HEK293 (cell line): ENCODE measurements around the gene ZNF816.

Experiments used
- GLIS2 ChIP-seq: fragments of 450-650 bp; formaldehyde crosslinking; IDR thresholded peaks from 2 replicates; pipeline ENCODE4 v1.5.1; 2016; ENCODE audit warnings: missing biosample characterization, missing genetic modification characterization
- KLF9 ChIP-seq: fragments of 450-650 bp; formaldehyde crosslinking; IDR thresholded peaks from 2 replicates; pipeline ENCODE4 v1.5.1; 2016; ENCODE audit warnings: missing biosample characterization, missing genetic modification characterization, low read depth
- OSR2 ChIP-seq: fragments of 450-650 bp; formaldehyde crosslinking; IDR thresholded peaks from 2 replicates; pipeline ENCODE4 v1.5.1; 2016; ENCODE audit warnings: missing biosample characterization, missing genetic modification characterization
- RBAK ChIP-seq: fragments of 450-650 bp; formaldehyde crosslinking; IDR thresholded peaks from 2 replicates; pipeline ENCODE4 v1.5.1; 2016; ENCODE audit warnings: missing biosample characterization, missing genetic modification characterization
- REPIN1 ChIP-seq: fragments of 450-650 bp; formaldehyde crosslinking; IDR thresholded peaks from 2 replicates; pipeline ENCODE4 v1.5.1; 2017; ENCODE audit warnings: missing biosample characterization, missing genetic modification characterization, low read depth
- WT1 ChIP-seq: fragments of 450-650 bp; formaldehyde crosslinking; IDR thresholded peaks from 2 replicates; pipeline ENCODE4 v1.5.1; 2016; ENCODE audit warnings: missing biosample characterization, missing genetic modification characterization
- ZFP41 ChIP-seq: fragments of 450-650 bp; formaldehyde crosslinking; IDR thresholded peaks from 2 replicates; pipeline ENCODE4 v1.5.1; 2016; ENCODE audit warnings: missing biosample characterization, missing genetic modification characterization, borderline replicate concordance
- ZNF10 ChIP-seq: fragments of 450-650 bp; formaldehyde crosslinking; IDR thresholded peaks from 2 replicates; pipeline ENCODE4 v1.5.1; 2017; ENCODE audit warnings: missing biosample characterization, missing genetic modification characterization
- ZNF112 ChIP-seq: fragments of 450-650 bp; formaldehyde crosslinking; IDR thresholded peaks from 2 replicates; pipeline ENCODE4 v1.5.0; 2017; ENCODE audit warnings: missing biosample characterization, missing genetic modification characterization
- ZNF132 ChIP-seq: fragments of 450-650 bp; formaldehyde crosslinking; IDR thresholded peaks from 2 replicates; pipeline ENCODE4 v1.5.1; 2017; ENCODE audit warnings: missing biosample characterization, missing genetic modification characterization, borderline replicate concordance
- ZNF138 ChIP-seq: fragments of 450-650 bp; formaldehyde crosslinking; IDR thresholded peaks from 2 replicates; pipeline ENCODE4 v1.5.1; 2016; ENCODE audit warnings: missing biosample characterization, missing genetic modification characterization, borderline replicate concordance
- ZNF169 ChIP-seq: fragments of 450-650 bp; formaldehyde crosslinking; IDR thresholded peaks from 2 replicates; pipeline ENCODE4 v1.5.1; 2016; ENCODE audit warnings: missing biosample characterization, missing genetic modification characterization
- ZNF184 ChIP-seq: fragments of 450-650 bp; IDR thresholded peaks from 2 replicates; pipeline ENCODE4 v1.5.1; 2018; ENCODE audit warnings: missing biosample characterization, mild to moderate bottlenecking, missing genetic modification characterization
- ZNF19 ChIP-seq: fragments of 450-650 bp; formaldehyde crosslinking; IDR thresholded peaks from 2 replicates; pipeline ENCODE4; 2016; ENCODE audit warnings: missing biosample characterization, missing genetic modification characterization, low read depth
- ZNF350 ChIP-seq: fragments of 450-650 bp; formaldehyde crosslinking; IDR thresholded peaks from 2 replicates; pipeline ENCODE4 v1.5.0; 2017; ENCODE audit warnings: missing biosample characterization, mild to moderate bottlenecking, missing genetic modification characterization
- ZNF366 ChIP-seq: fragments of 450-650 bp; formaldehyde crosslinking; conservative IDR thresholded peaks from 2 replicates; pipeline ENCODE4 v1.5.1; 2016; ENCODE audit warnings: missing biosample characterization, missing genetic modification characterization
- ZNF426 ChIP-seq: fragments of 450-650 bp; formaldehyde crosslinking; IDR thresholded peaks from 2 replicates; pipeline ENCODE4 v1.5.1; 2017; ENCODE audit warnings: missing biosample characterization, missing genetic modification characterization, mild to moderate bottlenecking, inconsistent platforms, moderate library complexity
- ZNF473 ChIP-seq: fragments of 450-650 bp; formaldehyde crosslinking; IDR thresholded peaks from 2 replicates; pipeline ENCODE4 v1.5.1; 2017; ENCODE audit warnings: missing biosample characterization, missing genetic modification characterization
- ZNF518A ChIP-seq: fragments of 450-650 bp; formaldehyde crosslinking; conservative IDR thresholded peaks from 2 replicates; pipeline ENCODE4 v1.5.1; 2016; ENCODE audit warnings: low read depth, missing biosample characterization, missing genetic modification characterization
- ZNF529 ChIP-seq: fragments of 450-650 bp; formaldehyde crosslinking; IDR thresholded peaks from 2 replicates; pipeline ENCODE4 v1.5.1; 2017; ENCODE audit warnings: missing genetic modification characterization, missing biosample characterization; ENCODE audit not compliant: insufficient replicate concordance
- ZNF555 ChIP-seq: fragments of 450-650 bp; formaldehyde crosslinking; conservative IDR thresholded peaks from 2 replicates; pipeline ENCODE4 v1.5.1; 2017; ENCODE audit warnings: missing biosample characterization, mild to moderate bottlenecking, missing genetic modification characterization, inconsistent platforms
- ZNF621 ChIP-seq: fragments of 450-650 bp; formaldehyde crosslinking; IDR thresholded peaks from 2 replicates; pipeline ENCODE4 v1.5.1; 2017; ENCODE audit warnings: missing biosample characterization, missing genetic modification characterization
- ZNF624 ChIP-seq: fragments of 450-650 bp; formaldehyde crosslinking; IDR thresholded peaks from 2 replicates; pipeline ENCODE4 v1.5.1; 2017; ENCODE audit warnings: missing biosample characterization, missing genetic modification characterization
- ZNF660 ChIP-seq: fragments of 450-650 bp; IDR thresholded peaks from 2 replicates; pipeline ENCODE4 v1.5.1; 2018; ENCODE audit warnings: missing biosample characterization, mild to moderate bottlenecking, missing genetic modification characterization
- ZNF701 ChIP-seq: fragments of 450-650 bp; formaldehyde crosslinking; IDR thresholded peaks from 2 replicates; pipeline ENCODE4 v1.5.1; 2016; ENCODE audit warnings: missing biosample characterization, missing genetic modification characterization
- ZNF768 ChIP-seq: fragments of 450-650 bp; formaldehyde crosslinking; IDR thresholded peaks from 2 replicates; pipeline ENCODE4 v1.5.1; 2018; ENCODE audit warnings: missing biosample characterization, mild to moderate bottlenecking, missing genetic modification characterization
- ZNF777 ChIP-seq: fragments of 450-650 bp; formaldehyde crosslinking; IDR thresholded peaks from 2 replicates; pipeline ENCODE4 v1.5.1; 2017; ENCODE audit warnings: missing biosample characterization, missing genetic modification characterization, borderline replicate concordance
- ZNF792 ChIP-seq: fragments of 450-650 bp; formaldehyde crosslinking; IDR thresholded peaks from 2 replicates; pipeline ENCODE4 v1.5.1; 2016; ENCODE audit warnings: missing biosample characterization, missing genetic modification characterization
- TF ChIP-seq, protein P1 (sequence below): fragments of 450-650 bp; formaldehyde crosslinking; IDR thresholded peaks from 2 replicates; pipeline ENCODE4 v1.5.1; 2016; ENCODE audit warnings: missing biosample characterization, missing genetic modification characterization
- TF ChIP-seq, protein P2 (sequence below): fragments of 450-650 bp; formaldehyde crosslinking; IDR thresholded peaks from 2 replicates; pipeline ENCODE4 v1.5.1; 2017; ENCODE audit warnings: missing biosample characterization, missing genetic modification characterization

ZNF816 gene

DNA sequence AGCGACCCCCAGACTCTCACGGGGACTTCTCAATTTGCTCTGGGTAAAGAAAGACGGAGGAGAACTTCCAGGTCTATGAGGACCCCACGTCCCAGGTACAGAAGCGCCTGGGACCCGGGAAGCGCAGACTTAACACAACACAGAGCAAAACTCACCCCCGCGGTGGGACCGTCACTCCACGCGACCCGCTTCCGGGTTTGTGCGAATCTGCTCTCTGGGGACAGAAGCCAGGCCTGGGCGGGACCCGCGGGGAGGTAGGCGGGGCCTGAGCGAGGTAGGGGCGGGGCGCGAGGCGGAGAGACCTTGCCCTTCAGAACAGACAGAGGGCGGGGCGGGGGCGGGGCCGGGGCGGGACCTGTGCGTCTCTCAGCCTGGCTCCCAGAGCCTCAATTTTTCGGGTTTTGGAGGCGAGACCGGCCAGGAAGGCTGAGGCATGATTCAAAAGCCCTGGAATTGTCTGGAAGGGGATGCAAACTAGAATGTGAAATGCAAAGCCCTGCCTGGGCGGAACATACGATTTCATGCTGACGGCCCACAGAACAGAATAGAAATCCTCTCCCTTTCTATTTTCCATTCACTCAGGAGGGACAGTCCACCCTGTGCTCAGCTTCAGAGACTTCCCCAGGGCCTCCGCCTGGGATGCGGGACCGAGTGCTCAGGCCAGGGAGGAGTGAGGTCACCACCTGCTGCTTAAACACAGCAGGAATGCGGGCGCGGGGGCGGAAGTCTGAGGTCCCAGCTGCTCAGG is 20.1 kb downstream of the ZNF816 start (continued):
- TF ChIP-seq, protein P1, sequence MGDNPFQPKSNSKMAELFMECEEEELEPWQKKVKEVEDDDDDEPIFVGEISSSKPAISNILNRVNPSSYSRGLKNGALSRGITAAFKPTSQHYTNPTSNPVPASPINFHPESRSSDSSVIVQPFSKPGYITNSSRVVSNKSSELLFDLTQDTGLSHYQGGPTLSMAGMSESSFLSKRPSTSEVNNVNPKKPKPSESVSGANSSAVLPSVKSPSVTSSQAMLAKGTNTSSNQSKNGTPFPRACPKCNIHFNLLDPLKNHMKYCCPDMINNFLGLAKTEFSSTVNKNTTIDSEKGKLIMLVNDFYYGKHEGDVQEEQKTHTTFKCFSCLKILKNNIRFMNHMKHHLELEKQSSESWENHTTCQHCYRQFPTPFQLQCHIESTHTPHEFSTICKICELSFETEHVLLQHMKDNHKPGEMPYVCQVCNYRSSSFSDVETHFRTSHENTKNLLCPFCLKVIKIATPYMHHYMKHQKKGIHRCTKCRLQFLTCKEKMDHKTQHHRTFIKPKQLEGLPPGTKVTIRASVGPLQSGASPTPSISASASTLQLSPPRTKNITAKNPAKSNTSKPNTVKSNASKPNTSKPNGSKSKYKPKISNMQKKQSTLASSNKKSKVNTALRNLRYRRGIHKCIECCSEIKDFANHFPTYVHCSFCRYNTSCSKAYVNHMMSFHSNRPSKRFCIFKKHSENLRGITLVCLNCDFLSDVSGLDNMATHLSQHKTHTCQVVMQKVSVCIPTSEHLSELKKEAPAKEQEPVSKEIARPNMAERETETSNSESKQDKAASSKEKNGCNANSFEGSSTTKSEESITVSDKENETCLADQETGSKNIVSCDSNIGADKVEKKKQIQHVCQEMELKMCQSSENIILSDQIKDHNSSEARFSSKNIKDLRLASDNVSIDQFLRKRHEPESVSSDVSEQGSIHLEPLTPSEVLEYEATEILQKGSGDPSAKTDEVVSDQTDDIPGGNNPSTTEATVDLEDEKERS (tag by site-specific recombination), result no peak
- no peak for TF ChIP-seq ZNF777
- no peak for TF ChIP-seq ZNF350
- TF ChIP-seq ZNF112 (tag by site-specific recombination), result no peak
- no peak for TF ChIP-seq REPIN1 (tag by site-specific recombination)
- no peak for TF ChIP-seq ZNF366 (tag by site-specific recombination)
- no peak for TF ChIP-seq ZNF19 (tag by site-specific recombination)
- TF ChIP-seq KLF9, result peak; percentile 51; the same call in 1 of the 2 replicates
- TF ChIP-seq ZNF132 (tag by site-specific recombination), result no peak
- no peak for TF ChIP-seq ZNF555 (tag by site-specific recombination)
- no peak for TF ChIP-seq ZNF473 (tag by site-specific recombination)
- TF ChIP-seq ZNF621 (tag by site-specific recombination), result no peak
- no peak for TF ChIP-seq ZNF518A
- no peak for TF ChIP-seq ZNF768 (tag by site-specific recombination)
- TF ChIP-seq WT1, result no peak
- no peak for TF ChIP-seq ZNF169 (tag by site-specific recombination)
- TF ChIP-seq ZNF138 (tag by site-specific recombination), result no peak
- TF ChIP-seq ZNF701, result no peak
- TF ChIP-seq ZNF529, result no peak
- TF ChIP-seq GLIS2 (tag by site-specific recombination), result peak; percentile 86; the same call in 1 of the 2 replicates
- no peak for TF ChIP-seq ZNF184 (tag by site-specific recombination)
- no peak for TF ChIP-seq ZNF426 (tag by site-specific recombination)
- TF ChIP-seq, protein P2, sequence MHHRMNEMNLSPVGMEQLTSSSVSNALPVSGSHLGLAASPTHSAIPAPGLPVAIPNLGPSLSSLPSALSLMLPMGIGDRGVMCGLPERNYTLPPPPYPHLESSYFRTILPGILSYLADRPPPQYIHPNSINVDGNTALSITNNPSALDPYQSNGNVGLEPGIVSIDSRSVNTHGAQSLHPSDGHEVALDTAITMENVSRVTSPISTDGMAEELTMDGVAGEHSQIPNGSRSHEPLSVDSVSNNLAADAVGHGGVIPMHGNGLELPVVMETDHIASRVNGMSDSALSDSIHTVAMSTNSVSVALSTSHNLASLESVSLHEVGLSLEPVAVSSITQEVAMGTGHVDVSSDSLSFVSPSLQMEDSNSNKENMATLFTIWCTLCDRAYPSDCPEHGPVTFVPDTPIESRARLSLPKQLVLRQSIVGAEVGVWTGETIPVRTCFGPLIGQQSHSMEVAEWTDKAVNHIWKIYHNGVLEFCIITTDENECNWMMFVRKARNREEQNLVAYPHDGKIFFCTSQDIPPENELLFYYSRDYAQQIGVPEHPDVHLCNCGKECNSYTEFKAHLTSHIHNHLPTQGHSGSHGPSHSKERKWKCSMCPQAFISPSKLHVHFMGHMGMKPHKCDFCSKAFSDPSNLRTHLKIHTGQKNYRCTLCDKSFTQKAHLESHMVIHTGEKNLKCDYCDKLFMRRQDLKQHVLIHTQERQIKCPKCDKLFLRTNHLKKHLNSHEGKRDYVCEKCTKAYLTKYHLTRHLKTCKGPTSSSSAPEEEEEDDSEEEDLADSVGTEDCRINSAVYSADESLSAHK (tag by site-specific recombination), result no peak
- TF ChIP-seq ZNF660 (tag by site-specific recombination), result 0 out of 2 replicates have a peak, but pooled peaks have one; percentile 3
- TF ChIP-seq ZFP41, result no peak
- TF ChIP-seq ZNF792 (tag by site-specific recombination), result no peak
- TF ChIP-seq ZNF624 (tag by site-specific recombination), result no peak
- no peak for TF ChIP-seq RBAK
- peak; percentile 84 for TF ChIP-seq OSR2 (tag by site-specific recombination)
- no peak for TF ChIP-seq ZNF10 (tag by site-specific recombination)
